WTC11 (cell line): Measurements from ENCODE around the gene DCXR. TPM values are rescaled to one million over a fixed set of nuclear protein-coding genes. Genes with fewer than 3 reads are reported as not detected.

ENCODE experiments used
- ATAC-seq: fragments of 200-7000 bp; cut with Tn5 transposase; 2 replicates; pipeline ENCODE4 v1.10.0; 2021; ENCODE audit warnings: mild to moderate bottlenecking, moderate library complexity
- CTCF ChIA-PET: fragments of 300-600 bp; sonication (Branson Sonifier 250); formaldehyde crosslinking; loops from one replicate; lab custom pipeline; 2021; ENCODE audit warnings: antibody characterized with exemption; lab: Charles Lee
- POLR2A ChIA-PET: fragments of 350-600 bp; sonication (Branson Sonifier 250); formaldehyde crosslinking; loops from one replicate; lab custom pipeline; 2021; ENCODE audit warnings: antibody characterized with exemption; lab: Charles Lee
- DNase-seq: peaks from one replicate; pipeline ENCODE4 v3.0.0; 2021; ENCODE audit warnings: low spot score
- H3K27ac Mint-ChIP-seq: 2 replicates; pipeline ENCODE4 v1.8.0; 2021; ENCODE audit warnings: mixed read lengths
- H3K27me3 Mint-ChIP-seq: 2 replicates; pipeline ENCODE4 v1.8.0; 2021; ENCODE audit warnings: low read depth, mild to moderate bottlenecking, moderate library complexity, mixed read lengths
- H3K36me3 Mint-ChIP-seq: 2 replicates; pipeline ENCODE4 v1.8.0; 2021; ENCODE audit warnings: mixed read lengths
- H3K4me1 Mint-ChIP-seq: 2 replicates; pipeline ENCODE4 v1.8.0; 2022; ENCODE audit warnings: mixed read lengths
- H3K4me3 Mint-ChIP-seq: 2 replicates; pipeline ENCODE4 v1.8.0; 2021; ENCODE audit warnings: mild to moderate bottlenecking, moderate library complexity, mixed read lengths
- H3K9me3 Mint-ChIP-seq: 2 replicates; pipeline ENCODE4 v1.8.0; 2021; ENCODE audit warnings: mixed read lengths
- ATF6 ChIP-seq: sonication (generic); formaldehyde crosslinking; IDR thresholded peaks from 2 replicates; pipeline ENCODE4 v1.8.1; 2023; ENCODE audit warnings: mild to moderate bottlenecking, missing genetic modification reagents
- E2F5 ChIP-seq: sonication (generic); formaldehyde crosslinking; IDR thresholded peaks from 2 replicates; pipeline ENCODE4 v1.8.1; 2022; ENCODE audit warnings: mild to moderate bottlenecking, moderate library complexity, missing genetic modification reagents
- ESRRA ChIP-seq: sonication (generic); formaldehyde crosslinking; IDR thresholded peaks from 2 replicates; pipeline ENCODE4 v1.8.1; 2022; ENCODE audit warnings: mild to moderate bottlenecking, missing genetic modification reagents, borderline replicate concordance
- ETV6 ChIP-seq: sonication (generic); formaldehyde crosslinking; IDR thresholded peaks from 2 replicates; pipeline ENCODE4 v1.8.1; 2022; ENCODE audit warnings: mild to moderate bottlenecking, missing genetic modification reagents
- MAX ChIP-seq: sonication (generic); formaldehyde crosslinking; IDR thresholded peaks from 2 replicates; pipeline ENCODE4 v1.8.0; 2022; ENCODE audit warnings: mild to moderate bottlenecking, missing genetic modification reagents
- NFATC4 ChIP-seq: fragments of 250-450 bp; sonication (Bioruptor Pico); IDR thresholded peaks from 2 replicates; pipeline ENCODE4 v1.9.0; 2021; ENCODE audit warnings: mild to moderate bottlenecking
- NFYB ChIP-seq: sonication (generic); formaldehyde crosslinking; conservative IDR thresholded peaks from 2 replicates; pipeline ENCODE4 v1.8.0; 2022; ENCODE audit warnings: low read depth, missing genetic modification reagents
- RELA ChIP-seq: sonication (generic); formaldehyde crosslinking; IDR thresholded peaks from 2 replicates; pipeline ENCODE4 v1.8.1; 2022; ENCODE audit warnings: missing genetic modification reagents, mild to moderate bottlenecking, borderline replicate concordance
- STAT6 ChIP-seq: sonication (generic); formaldehyde crosslinking; conservative IDR thresholded peaks from 2 replicates; pipeline ENCODE4 v1.8.1; 2023; ENCODE audit warnings: mild to moderate bottlenecking, low read depth, missing genetic modification reagents, moderate library complexity
- TEAD1 ChIP-seq: sonication (generic); formaldehyde crosslinking; IDR thresholded peaks from 2 replicates; pipeline ENCODE4 v1.8.0; 2022; ENCODE audit warnings: mild to moderate bottlenecking, missing genetic modification reagents
- TP53 ChIP-seq: sonication (generic); formaldehyde crosslinking; IDR thresholded peaks from 2 replicates; pipeline ENCODE4 v1.8.1; 2023; ENCODE audit warnings: mild to moderate bottlenecking, missing genetic modification reagents
- ZNF219 ChIP-seq: sonication (generic); formaldehyde crosslinking; IDR thresholded peaks from 2 replicates; pipeline ENCODE4 v1.8.0; 2023; ENCODE audit warnings: missing genetic modification reagents, mild to moderate bottlenecking, borderline replicate concordance
- ZNF263 ChIP-seq: sonication (generic); formaldehyde crosslinking; IDR thresholded peaks from 2 replicates; pipeline ENCODE4 v1.8.1; 2022; ENCODE audit warnings: low read depth, mild to moderate bottlenecking, moderate library complexity, missing genetic modification reagents
- ZNF423 ChIP-seq: fragments of 250-450 bp; sonication (Bioruptor Pico); IDR thresholded peaks from 2 replicates; pipeline ENCODE4 v2.1.2; 2022; ENCODE audit warnings: mild to moderate bottlenecking, moderate library complexity
- ZNF671 ChIP-seq: fragments of 250-450 bp; sonication (Bioruptor Pico); IDR thresholded peaks from 2 replicates; pipeline ENCODE4 v1.8.0; 2021; ENCODE audit warnings: mild to moderate bottlenecking
- total RNA-seq: library from RNA; stranded (reverse); gene quantifications from 3 replicates; pipeline ENCODE4 v1.2.3, GENCODE V29; 2021
- TF ChIP-seq, protein P1 (sequence below): fragments of 250-450 bp; sonication (Bioruptor Pico); IDR thresholded peaks from 2 replicates; pipeline ENCODE4 v1.9.0; 2021; ENCODE audit warnings: moderate library complexity, mild to moderate bottlenecking, inconsistent platforms, borderline replicate concordance
- TF ChIP-seq, protein P2 (sequence below): sonication (generic); formaldehyde crosslinking; IDR thresholded peaks from 2 replicates; pipeline ENCODE4 v1.8.1; 2022; ENCODE audit warnings: mild to moderate bottlenecking, missing genetic modification reagents, moderate library complexity, borderline replicate concordance
- TF ChIP-seq, protein P3 (sequence below): sonication (generic); formaldehyde crosslinking; IDR thresholded peaks from 2 replicates; pipeline ENCODE4 v1.8.1; 2023; ENCODE audit warnings: mild to moderate bottlenecking, missing genetic modification reagents, moderate library complexity

DCXR gene
- total RNA-seq, 1 experiment from 2014 or later, result 130 TPM

GRCh38 chr17:82062984-82063368, 25.5 kb upstream of the DCXR start (continued):
- TF ChIP-seq ZNF219 (CRISPR knock-in tag) (no peak), TP53 (CRISPR knock-in tag) (no peak), ZNF263 (no peak), ZNF671 (no peak), NFATC4 (CRISPR knock-in tag) (no peak), NFYB (CRISPR knock-in tag) (no peak), E2F5 (CRISPR knock-in tag) (no peak), ATF6 (no peak), ZNF423 (CRISPR knock-in tag) (no peak)
- TF ChIP-seq, protein P1, sequence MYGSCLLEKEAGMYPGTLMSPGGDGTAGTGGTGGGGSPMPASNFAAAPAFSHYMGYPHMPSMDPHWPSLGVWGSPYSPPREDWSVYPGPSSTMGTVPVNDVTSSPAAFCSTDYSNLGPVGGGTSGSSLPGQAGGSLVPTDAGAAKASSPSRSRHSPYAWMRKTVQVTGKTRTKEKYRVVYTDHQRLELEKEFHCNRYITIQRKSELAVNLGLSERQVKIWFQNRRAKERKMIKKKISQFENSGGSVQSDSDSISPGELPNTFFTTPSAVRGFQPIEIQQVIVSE (CRISPR knock-in tag), result no peak

- H3K4me1 Mint-ChIP-seq, result 0 out of 2 replicates have a peak, but pooled peaks cover 2% of the 10 kb centered on the region
- ATAC-seq, result no peak
- H3K27ac Mint-ChIP-seq, result no peak overlapping the region
- DNase-seq, result no peak
- H3K4me3 Mint-ChIP-seq, result no peak overlapping the region
- H3K36me3 Mint-ChIP-seq, result peaks cover 3% of the 10 kb centered on the region; the same call in 1 of the 2 replicates
- CTCF ChIA-PET, result interaction anchor here (0.6 to 2.6 kb wide), 2 partner anchors 32 to 42 kb away, joined by 4 to 19 read pairs; no protein-coding TSS in a partner anchor
- no peaks in the 10 kb centered on the region for H3K27me3 Mint-ChIP-seq
- POLR2A ChIA-PET, result no interaction called here
- H3K9me3 Mint-ChIP-seq, result no peaks in the 10 kb centered on the region
- TF ChIP-seq TEAD1 (CRISPR knock-in tag) (no peak), RELA (CRISPR knock-in tag) (no peak), ETV6 (CRISPR knock-in tag) (no peak), ZNF219 (CRISPR knock-in tag) (no peak), MAX (no peak), STAT6 (no peak), ATF6 (no peak), E2F5 (CRISPR knock-in tag) (no peak), ESRRA (CRISPR knock-in tag) (no peak)
- TF ChIP-seq, protein P2, sequence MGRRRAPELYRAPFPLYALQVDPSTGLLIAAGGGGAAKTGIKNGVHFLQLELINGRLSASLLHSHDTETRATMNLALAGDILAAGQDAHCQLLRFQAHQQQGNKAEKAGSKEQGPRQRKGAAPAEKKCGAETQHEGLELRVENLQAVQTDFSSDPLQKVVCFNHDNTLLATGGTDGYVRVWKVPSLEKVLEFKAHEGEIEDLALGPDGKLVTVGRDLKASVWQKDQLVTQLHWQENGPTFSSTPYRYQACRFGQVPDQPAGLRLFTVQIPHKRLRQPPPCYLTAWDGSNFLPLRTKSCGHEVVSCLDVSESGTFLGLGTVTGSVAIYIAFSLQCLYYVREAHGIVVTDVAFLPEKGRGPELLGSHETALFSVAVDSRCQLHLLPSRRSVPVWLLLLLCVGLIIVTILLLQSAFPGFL (CRISPR knock-in tag), result no peak
- TF ChIP-seq, protein P3, sequence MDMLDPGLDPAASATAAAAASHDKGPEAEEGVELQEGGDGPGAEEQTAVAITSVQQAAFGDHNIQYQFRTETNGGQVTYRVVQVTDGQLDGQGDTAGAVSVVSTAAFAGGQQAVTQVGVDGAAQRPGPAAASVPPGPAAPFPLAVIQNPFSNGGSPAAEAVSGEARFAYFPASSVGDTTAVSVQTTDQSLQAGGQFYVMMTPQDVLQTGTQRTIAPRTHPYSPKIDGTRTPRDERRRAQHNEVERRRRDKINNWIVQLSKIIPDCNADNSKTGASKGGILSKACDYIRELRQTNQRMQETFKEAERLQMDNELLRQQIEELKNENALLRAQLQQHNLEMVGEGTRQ (CRISPR knock-in tag), result no peak
Observed at GRCh38 chr17:82062076-82062983, 24.8 kb upstream of the DCXR start.
